H9 (cell line): ENCODE results near the gene HRC. TPM values are rescaled to one million over a fixed set of nuclear protein-coding genes. Genes with fewer than 3 reads are reported as not detected.

Experiments
- DNase-seq: peaks from one replicate; pipeline ENCODE4 v3.0.0-alpha.2; 2017
- H2AFZ ChIP-seq: one replicate; pipeline ENCODE4 v1.6.1; 2013; ENCODE audit warnings: mild to moderate bottlenecking, low read length, control low read depth, moderate library complexity
- H2AK5ac ChIP-seq: 2 replicates; pipeline ENCODE4 v1.6.1; 2013; ENCODE audit warnings: low read length, control low read depth, mixed read lengths; ENCODE audit not compliant: insufficient read length
- H2BK120ac ChIP-seq: one replicate; pipeline ENCODE4 v1.6.1; 2013; ENCODE audit warnings: low read depth, mild to moderate bottlenecking, low read length, control low read depth, inconsistent platforms; ENCODE audit not compliant: poor library complexity, severe bottlenecking
- H2BK12ac ChIP-seq: 2 replicates; pipeline ENCODE4 v1.6.1; 2013; ENCODE audit warnings: low read length, control low read depth, mixed read lengths, low read depth; ENCODE audit not compliant: insufficient read length
- H2BK15ac ChIP-seq: 2 replicates; pipeline ENCODE4 v1.6.1; 2013; ENCODE audit warnings: low read depth, low read length, control low read depth
- H2BK20ac ChIP-seq: one replicate; pipeline ENCODE4 v1.6.1; 2013; ENCODE audit warnings: low read depth, mild to moderate bottlenecking, low read length, control low read depth, inconsistent platforms; ENCODE audit not compliant: poor library complexity, severe bottlenecking
- H2BK5ac ChIP-seq: 2 replicates; pipeline ENCODE4 v1.6.1; 2013; ENCODE audit warnings: low read length, control low read depth, mixed read lengths; ENCODE audit not compliant: insufficient read length
- H3K14ac ChIP-seq: 2 replicates; pipeline ENCODE4 v1.6.1; 2013; ENCODE audit warnings: low read length, control low read depth; ENCODE audit not compliant: insufficient read depth
- H3K18ac ChIP-seq: 2 replicates; pipeline ENCODE4 v1.6.1; 2013; ENCODE audit warnings: low read depth, mild to moderate bottlenecking, mixed read lengths, low read length, control low read depth; ENCODE audit not compliant: insufficient read length
- H3K23ac ChIP-seq: 2 replicates; pipeline ENCODE4 v1.6.1; 2013; ENCODE audit warnings: low read length, control low read depth, mixed read lengths, low read depth; ENCODE audit not compliant: insufficient read length
- H3K23me2 ChIP-seq: 2 replicates; pipeline ENCODE4 v1.6.1; 2013; ENCODE audit warnings: low read depth, mild to moderate bottlenecking, mixed read lengths, low read length, control low read depth; ENCODE audit not compliant: insufficient read length, poor library complexity, severe bottlenecking
- H3K27ac ChIP-seq: 2 replicates; pipeline ENCODE4 v1.5.1; 2013; ENCODE audit warnings: low read length, control low read depth, mixed read lengths, low read depth; ENCODE audit not compliant: insufficient read length
- H3K27me3 ChIP-seq: 2 replicates; pipeline ENCODE4 v1.6.1; 2013; ENCODE audit warnings: low read length, control low read depth, inconsistent platforms; ENCODE audit not compliant: insufficient read depth
- H3K4ac ChIP-seq: 2 replicates; pipeline ENCODE4 v1.6.1; 2013; ENCODE audit warnings: low read depth, mild to moderate bottlenecking, control low read depth, inconsistent platforms, low read length, moderate library complexity
- H3K4me1 ChIP-seq: 2 replicates; pipeline ENCODE4 v1.6.1; 2013; ENCODE audit warnings: low read length, control low read depth, inconsistent platforms; ENCODE audit not compliant: insufficient read depth
- H3K4me2 ChIP-seq: 2 replicates; pipeline ENCODE4 v1.6.1; 2013; ENCODE audit warnings: low read length, control low read depth, mixed read lengths; ENCODE audit not compliant: insufficient read length, insufficient read depth
- H3K56ac ChIP-seq: 2 replicates; pipeline ENCODE4 v1.6.1; 2013; ENCODE audit warnings: low read depth, mild to moderate bottlenecking, mixed read lengths, low read length, control low read depth; ENCODE audit not compliant: insufficient read length
- H3K79me1 ChIP-seq: 2 replicates; pipeline ENCODE4 v1.6.1; 2013; ENCODE audit warnings: low read depth, mild to moderate bottlenecking, moderate library complexity, low read length, control low read depth, inconsistent platforms; ENCODE audit not compliant: insufficient read depth, poor library complexity, severe bottlenecking
- H3K79me2 ChIP-seq: 2 replicates; pipeline ENCODE4 v1.6.1; 2013; ENCODE audit warnings: low read length, control low read depth, inconsistent platforms; ENCODE audit not compliant: insufficient read depth
- H3K9ac ChIP-seq: 2 replicates; pipeline ENCODE4 v1.6.1; 2013; ENCODE audit warnings: low read length, control low read depth, mixed read lengths; ENCODE audit not compliant: insufficient read length; ENCODE audit errors: extremely low read depth
- H3K9me3 ChIP-seq: one replicate; pipeline ENCODE4 v1.6.1; 2013; ENCODE audit warnings: low read depth, low read length, inconsistent platforms; ENCODE audit not compliant: control insufficient read depth
- H3T11ph ChIP-seq: one replicate; pipeline ENCODE4 v1.6.1; 2013; ENCODE audit warnings: mild to moderate bottlenecking, low read length, control low read depth, inconsistent platforms
- H4K20me1 ChIP-seq: one replicate; pipeline ENCODE4 v1.6.1; 2013; ENCODE audit not compliant: control insufficient read depth, insufficient read length, insufficient read depth
- H4K5ac ChIP-seq: 2 replicates; pipeline ENCODE4 v1.6.1; 2013; ENCODE audit warnings: low read depth, mild to moderate bottlenecking, mixed read lengths, low read length, control low read depth; ENCODE audit not compliant: insufficient read length
- H4K8ac ChIP-seq: replicated peaks from 2 replicates; pipeline ENCODE4 v1.6.1; 2013; ENCODE audit warnings: low read length, control low read depth, mixed read lengths, low read depth; ENCODE audit not compliant: insufficient read length
- H4K91ac ChIP-seq: 2 replicates; pipeline ENCODE4 v1.6.1; 2013; ENCODE audit warnings: low read depth, mild to moderate bottlenecking, moderate library complexity, mixed read lengths, low read length, control low read depth; ENCODE audit not compliant: insufficient read length
- H3K27ac Mint-ChIP-seq, 3 experiments: 2 replicates in 2 of 3; 3 replicates in 1 of 3; pipeline ENCODE4 v1.8.0; 2020 to 2021; ENCODE audit warnings: mixed read lengths in 3 of 3, mild to moderate bottlenecking in 1 of 3, moderate library complexity in 1 of 3
- H3K27me3 Mint-ChIP-seq: 2 replicates; pipeline ENCODE4 v1.8.0; 2021; ENCODE audit warnings: low read depth, mild to moderate bottlenecking, moderate library complexity, mixed read lengths
- H3K36me3 Mint-ChIP-seq, 3 experiments: 2 replicates in 2 of 3; 3 replicates in 1 of 3; pipeline ENCODE4 v1.8.0; 2020 to 2021; ENCODE audit warnings: low read depth in 3 of 3, mixed read lengths in 3 of 3; ENCODE audit not compliant: insufficient read depth in 1 of 3
- H3K4me1 Mint-ChIP-seq, 2 experiments: 2 replicates each; pipeline ENCODE4 v1.8.0; 2020; ENCODE audit warnings: mixed read lengths in 2 of 2
- H3K4me3 Mint-ChIP-seq, 2 experiments: 2 replicates in 1 of 2; 3 replicates in 1 of 2; pipeline ENCODE4 v1.8.0; 2020 to 2021; ENCODE audit warnings: mild to moderate bottlenecking in 2 of 2, mixed read lengths in 2 of 2, moderate library complexity in 1 of 2
- H3K9me3 Mint-ChIP-seq, 2 experiments: 2 replicates in 1 of 2; 3 replicates in 1 of 2; pipeline ENCODE4 v1.8.0; 2020; ENCODE audit warnings: mild to moderate bottlenecking in 2 of 2, mixed read lengths in 2 of 2, moderate library complexity in 1 of 2
- CTCF ChIP-seq: fragments of 200-600 bp; sonication (generic); conservative IDR thresholded peaks from 3 replicates; pipeline ENCODE4 v1.8.0; 2021; ENCODE audit warnings: antibody characterized with exemption, mild to moderate bottlenecking
- WGBS: extraction: QIAGEN DNeasy Blood & Tissue Kit; methylation state at CpG from one replicate; pipeline ENCODE4 v1.1.7; 2013; ENCODE audit warnings: missing lambda C conversion rate, low lambda C conversion rate, mixed read lengths; ENCODE audit not compliant: insufficient read length; ENCODE audit errors: extremely low coverage; 5-methylcytosine and 5-hydroxymethylcytosine counted together
- total RNA-seq: library from RNA; stranded (reverse); gene quantifications from 2 replicates; pipeline ENCODE4 v1.2.1, GENCODE V29; 2021

The HRC gene
- total RNA-seq, 1 experiment from 2014 or later = 1.8 TPM

- Histone ChIP-seq H3K4ac (no peak overlapping the region), H3K27ac (no peak overlapping the region)
Measured at GRCh38 chr19:49201042-49201441, 45.8 kb upstream of the HRC start.

More at GRCh38 chr19:49201042-49201441, 45.8 kb upstream of the HRC start:
- Histone ChIP-seq H2BK5ac (no peak overlapping the region), H3K23me2 (no peaks in the 10 kb centered on the region), H2BK15ac (no peak overlapping the region), H2BK20ac (no peak overlapping the region), H4K5ac (no peak overlapping the region), H3K9me3 (no peaks in the 10 kb centered on the region), H3K27me3 (no peaks in the 10 kb centered on the region), H2AK5ac (no peak overlapping the region), H3K18ac (no peak overlapping the region), H2BK120ac (no peak overlapping the region), H4K8ac (no peak overlapping the region), H3K9ac (no peak overlapping the region), H2AFZ (no peak overlapping the region), H3K56ac (no peak overlapping the region), H3T11ph (no peak overlapping the region), H3K79me1 (no peaks in the 10 kb centered on the region), H3K4me2 (no peak overlapping the region), H3K79me2 (no peaks in the 10 kb centered on the region), H3K4me1 (no peaks in the 10 kb centered on the region), H4K20me1 (no peaks in the 10 kb centered on the region), H4K91ac (no peak overlapping the region), H3K23ac (no peak overlapping the region), H3K14ac (no peak overlapping the region), H2BK12ac (no peak overlapping the region)
- DNase-seq = no peak
- Mint-ChIP-seq H3K9me3 (no peaks in the 10 kb centered on the region; a peak in 3 of 5 replicates), H3K4me1 (peaks cover 0 to 2% of the 10 kb centered on the region in 2 experiments; a peak in 1 of 4 replicates), H3K27ac (no peak overlapping the region), H3K4me3 (no peak overlapping the region), H3K36me3 (peaks cover 10 to 30% (median 15%) of the 10 kb centered on the region in 3 experiments; a peak in 6 of 7 replicates), H3K27me3 (no peaks in the 10 kb centered on the region; the same call in 1 of the 2 replicates)
- no CpG with 5 or more reads among the region's 7 CpGs for WGBS
- no peak for TF ChIP-seq CTCF
